HG03196 (cell line): Measurements from ENCODE around the gene BMPR1A.
"Not testable (repeated sequence)": the region's sequence is repeated elsewhere in the genome, so short reads cannot be mapped to it uniquely, and the experiment has no call there.

Experiments used
- ATAC-seq: cut with Tn5 transposase; IDR thresholded peaks from one replicate; pipeline ENCODE4 v1.9.1; 2021; ENCODE audit not compliant: unreplicated experiment

BMPR1A gene

DNA sequence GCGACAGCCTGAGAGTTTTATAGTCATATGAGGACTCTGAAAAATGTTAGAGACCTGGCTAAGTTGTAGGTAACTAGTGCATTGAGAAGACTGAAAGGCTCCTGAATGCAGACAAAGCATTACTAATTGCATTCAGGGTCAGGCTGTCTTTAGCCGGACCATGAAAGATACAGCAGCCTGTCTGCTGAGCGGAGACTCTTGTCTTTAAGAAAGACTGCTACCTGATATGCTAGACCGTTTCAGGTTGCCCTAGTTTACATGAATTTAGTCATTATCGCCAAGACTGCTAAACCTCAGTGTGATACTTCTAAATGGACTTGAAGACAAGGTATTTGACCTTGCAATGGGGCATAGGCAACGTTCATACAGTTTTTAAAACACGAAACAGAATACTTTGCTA lies 81.2 kb downstream of the BMPR1A start:
- no peak for ATAC-seq

- ATAC-seq, result no peak
These were observed 84.1 kb downstream of the BMPR1A start for GRCh38 chr10:86840498-86840897.

DNA sequence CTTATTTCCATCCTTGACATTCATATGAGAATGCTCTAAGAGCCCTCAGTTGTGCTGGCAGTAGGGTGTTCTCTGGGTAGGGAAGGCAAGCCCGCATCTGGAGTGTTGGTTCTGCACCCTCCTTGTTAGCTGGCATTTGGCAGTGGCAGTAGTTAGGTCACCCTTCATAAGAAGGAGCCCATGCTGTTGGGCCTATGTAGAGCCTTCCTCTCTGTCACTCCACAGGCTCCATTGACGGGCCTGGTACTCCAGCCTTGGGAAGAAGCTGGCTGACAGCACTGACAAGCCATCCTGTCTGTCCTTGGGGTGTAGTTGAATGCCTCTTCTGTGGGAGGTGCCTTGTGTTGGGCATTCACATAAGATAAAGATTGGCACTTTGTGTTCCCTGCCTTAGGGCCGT lies 89.7 kb downstream of the BMPR1A start:
- ATAC-seq, result no peak

DNA sequence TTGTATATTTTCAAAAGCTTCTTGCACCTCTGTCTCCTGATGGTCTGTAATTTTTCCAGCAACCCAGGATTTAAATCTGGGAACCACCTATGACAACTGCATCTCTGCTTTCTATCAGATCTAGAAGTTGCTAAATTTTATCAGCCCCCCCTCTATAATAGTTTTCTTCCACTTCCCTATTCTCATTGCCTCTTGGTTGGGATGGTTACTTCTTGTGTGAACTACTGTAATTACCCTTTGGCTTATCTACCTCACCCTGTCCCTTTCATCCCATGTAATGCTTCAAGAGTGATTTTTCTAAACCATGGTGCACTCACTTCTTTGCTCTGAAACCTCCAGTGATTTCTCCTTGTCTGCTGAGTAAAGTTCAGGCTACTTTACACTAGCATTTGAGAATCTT lies 92.3 kb downstream of the BMPR1A start:
- ATAC-seq, result no peak

- ATAC-seq, result peak; percentile 58
These were observed 92.9 kb downstream of the BMPR1A start for GRCh38 chr10:86849181-86849894.

DNA sequence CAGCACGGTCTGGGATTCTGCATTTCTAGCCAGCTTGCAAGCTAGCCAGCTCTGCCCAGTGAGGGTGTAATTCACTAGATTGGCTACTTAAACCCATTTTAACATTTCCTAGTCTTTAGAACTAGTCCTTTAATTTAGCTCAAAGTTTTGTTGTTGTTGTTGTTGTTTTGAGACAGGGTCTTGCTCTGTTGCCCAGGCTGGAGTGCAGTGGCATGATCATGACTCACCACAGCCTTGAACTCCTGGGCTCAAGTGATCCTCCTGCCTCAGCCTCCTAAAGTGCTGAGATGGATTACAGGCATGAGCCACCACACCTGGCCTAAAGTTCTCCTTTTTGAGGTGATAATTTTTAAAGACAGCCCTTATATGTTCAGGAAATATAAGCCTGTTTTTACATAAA lies 94.1 kb downstream of the BMPR1A start:
- no peak for ATAC-seq

- no peak for ATAC-seq
These were observed 95.1 kb downstream of the BMPR1A start for GRCh38 chr10:86851328-86852207.

GRCh38 chr10:86853582-86853981 lies 97.2 kb downstream of the BMPR1A start:
- not testable (repeated sequence) for ATAC-seq

- ATAC-seq, result no peak
These were observed 99.1 kb downstream of the BMPR1A start for GRCh38 chr10:86855513-86855912.

- ATAC-seq, result no peak
These were observed 99.7 kb downstream of the BMPR1A start for GRCh38 chr10:86856156-86856555.

DNA sequence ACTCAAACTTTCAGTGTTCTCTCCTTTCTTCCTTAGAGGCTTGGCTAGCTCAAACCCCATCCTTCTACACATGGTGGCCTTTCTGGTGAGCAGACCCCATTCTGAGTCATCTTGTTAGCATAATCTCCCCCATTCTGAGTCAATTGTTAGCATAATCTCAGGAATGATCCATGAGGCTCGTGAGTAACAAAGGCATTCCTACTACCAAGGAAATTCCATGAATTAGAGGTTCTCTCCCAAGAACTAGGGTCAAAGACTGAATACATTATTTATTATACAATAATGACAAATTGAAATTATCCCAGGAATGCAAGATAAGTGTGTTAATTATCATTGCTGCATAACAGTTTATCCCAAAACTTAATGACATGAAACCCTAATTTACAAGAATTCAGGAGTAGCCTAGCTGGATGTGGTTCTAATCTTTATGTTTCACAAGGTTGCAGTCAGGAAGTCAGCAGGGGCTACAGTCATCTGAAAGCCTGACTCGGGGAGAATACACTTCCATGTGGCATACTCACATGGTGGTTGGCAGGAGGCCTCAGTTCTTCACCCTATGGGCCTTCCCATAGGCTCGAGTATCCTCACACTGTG lies 100.8 kb downstream of the BMPR1A start:
- no peak for ATAC-seq

DNA sequence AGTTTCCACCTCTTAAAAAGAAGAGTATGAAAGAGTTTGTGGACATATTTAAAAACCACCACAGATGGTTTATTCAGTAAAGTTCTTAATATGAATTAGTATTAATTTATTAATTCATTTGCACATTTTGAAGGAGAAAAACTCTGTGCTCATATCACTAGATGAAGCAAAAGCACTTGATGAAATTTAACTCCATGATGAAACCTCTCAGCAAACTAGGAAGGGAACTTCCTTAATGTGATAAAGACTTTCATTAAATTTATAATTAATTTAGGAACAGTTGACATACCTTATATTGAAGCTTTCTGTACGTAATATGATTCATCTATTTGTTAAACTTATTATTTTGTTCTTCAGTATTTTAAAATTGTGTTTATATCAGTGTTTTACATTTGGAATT lies 101.6 kb downstream of the BMPR1A start:
- no peak for ATAC-seq

GRCh38 chr10:86861351-86861750 lies 104.9 kb downstream of the BMPR1A start:
- ATAC-seq, result no peak

- ATAC-seq, result no peak
These were observed 106.0 kb downstream of the BMPR1A start for GRCh38 chr10:86862373-86862772.

DNA sequence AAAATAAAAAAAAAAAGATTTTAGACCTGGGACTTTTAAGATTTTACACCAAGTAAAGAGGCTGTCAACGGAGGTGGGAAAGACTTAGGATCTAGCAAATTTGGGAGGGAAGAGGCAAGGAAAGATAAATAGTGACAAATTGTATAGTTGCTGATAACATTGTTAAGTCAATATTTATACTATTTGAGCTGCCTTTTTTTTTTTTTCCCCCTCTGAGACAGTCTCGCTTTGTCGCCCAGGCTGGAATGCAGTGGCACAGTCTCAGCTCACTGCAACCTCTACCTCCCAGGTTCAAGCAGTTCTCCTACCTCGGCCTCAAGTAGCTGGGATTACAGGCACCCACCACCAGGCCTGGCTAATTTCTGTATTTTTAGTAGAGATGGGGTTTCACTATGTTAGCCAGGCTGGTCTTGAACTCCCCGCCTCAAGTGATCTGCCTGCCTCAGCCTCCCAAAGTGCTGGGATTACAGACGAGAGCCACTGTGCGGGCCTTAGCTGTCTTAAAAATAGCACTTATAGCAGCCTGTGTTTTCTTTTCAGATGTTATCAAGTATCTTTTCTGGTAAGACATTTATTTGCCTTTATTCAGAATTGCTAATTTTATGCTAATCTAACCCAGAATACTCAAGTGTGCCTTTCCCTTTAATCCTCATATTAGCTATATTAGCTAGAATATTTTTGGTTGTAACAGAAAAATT lies 106.5 kb downstream of the BMPR1A start:
- ATAC-seq, result no peak

- ATAC-seq, result no peak
These were observed 107.0 kb downstream of the BMPR1A start for GRCh38 chr10:86863484-86863842.

DNA sequence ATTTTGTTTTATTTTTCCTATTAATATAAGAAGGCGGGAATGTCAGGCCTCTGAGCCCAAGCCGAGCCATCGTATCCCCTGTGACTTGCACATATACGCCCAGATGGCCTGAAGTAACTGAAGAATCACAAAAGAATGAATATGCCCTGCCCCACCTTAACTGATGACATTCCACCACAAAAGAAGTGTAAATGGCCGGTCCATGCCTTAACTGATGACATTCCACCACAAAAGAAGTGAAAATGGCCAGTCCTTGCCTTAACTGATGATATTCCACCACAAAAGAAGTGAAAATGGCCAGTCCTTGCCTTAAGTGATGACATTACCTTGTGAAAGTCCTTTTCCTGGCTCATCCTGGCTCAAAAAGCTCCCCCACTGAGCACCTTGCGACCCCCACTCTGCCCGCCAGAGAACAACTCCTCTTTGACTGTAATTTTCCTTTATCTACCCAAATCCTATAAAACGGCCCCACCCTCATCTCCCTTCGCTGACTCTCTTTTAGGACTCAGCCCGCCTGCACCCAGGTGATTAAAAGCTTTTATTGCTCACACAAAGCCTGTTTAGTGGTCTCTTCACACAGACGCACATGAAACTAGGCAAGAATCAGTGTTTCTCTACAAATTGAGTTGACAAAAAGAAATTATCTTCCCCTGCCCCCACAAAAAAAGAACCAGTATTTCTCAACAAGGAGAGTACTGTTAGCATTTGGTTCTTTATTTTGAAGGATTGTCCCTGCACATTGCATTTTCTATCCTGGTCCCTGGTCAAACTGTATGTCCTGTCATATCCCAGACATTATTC lies 108.8 kb downstream of the BMPR1A start:
- not testable (repeated sequence) for ATAC-seq

DNA sequence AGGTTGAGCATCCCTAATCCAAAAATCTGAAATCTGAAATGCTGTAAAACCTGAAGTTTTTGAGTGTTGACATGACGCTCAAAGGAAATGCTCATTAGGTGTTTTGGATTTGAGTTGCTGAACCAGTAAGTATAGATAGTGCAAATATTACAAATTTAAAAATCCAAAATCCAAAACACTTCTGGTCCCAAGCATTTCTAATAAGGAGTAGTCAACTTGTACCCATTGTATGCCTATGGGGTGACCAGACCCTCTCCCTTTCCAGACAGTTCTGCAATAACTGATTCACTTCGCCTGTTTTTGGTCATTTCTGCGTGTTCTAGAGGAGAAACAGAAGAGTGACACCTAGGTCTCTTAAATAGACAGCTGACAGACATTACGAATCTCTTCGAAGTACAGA lies 110.7 kb downstream of the BMPR1A start:
- no peak for ATAC-seq

GRCh38 chr10:86868353-86868752 lies 111.9 kb downstream of the BMPR1A start:
- no peak for ATAC-seq

- no peak for ATAC-seq
These were observed 114.3 kb downstream of the BMPR1A start for GRCh38 chr10:86870679-86871078.
